Upper lobe of left lung (tissue), 4 donors: ENCODE data around the gene GSTA5.

Experiments used
- EP300 ChIP-seq, 4 donors: sonication (generic); formaldehyde crosslinking; IDR thresholded peaks; one replicate each; pipeline ENCODE4 v1.5.1; 2017; ENCODE audit warnings: antibody characterized with exemption in 4 of 4, control low read depth in 2 of 4
- POLR2A ChIP-seq, 4 donors: fragments of 450-650 bp; IDR thresholded peaks; one replicate each; pipeline ENCODE4 v1.5.1; 2016 to 2017; ENCODE audit warnings: antibody characterized with exemption in 4 of 4, mild to moderate bottlenecking in 2 of 4

DNA sequence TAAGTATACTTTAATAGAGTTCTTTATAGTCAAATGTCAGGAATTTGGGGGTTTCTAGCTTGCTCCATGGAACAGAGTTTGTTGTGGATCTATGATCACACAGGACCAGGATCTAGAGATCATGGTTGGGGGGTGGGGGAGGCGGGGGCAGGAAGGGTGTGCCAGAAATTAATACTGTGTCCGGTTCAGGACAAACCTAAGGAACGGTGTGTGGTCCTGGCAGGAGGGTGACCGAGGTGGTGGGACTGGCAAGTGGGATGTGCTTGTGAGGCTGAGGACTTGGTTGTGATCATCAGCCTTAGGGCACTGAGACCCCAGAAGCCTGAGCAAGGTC, 41.0 kb upstream of the GSTA5 start:
- TF ChIP-seq EP300 (IDR thresholded peaks at IDR 0.05) (no peak), POLR2A (IDR thresholded peaks at IDR 0.05) (no peak)
